Brain microvascular endothelial cell (primary cell): Measurements from ENCODE around the gene ERC2.

Experiments
- DNase-seq: peaks from one replicate; pipeline ENCODE4 v3.0.0-alpha.2; 2020
- H3K27ac ChIP-seq: fragments of 250-450 bp; sonication (Bioruptor Pico); 2 replicates; pipeline ENCODE4 v1.5.1; 2020; ENCODE audit warnings: mild to moderate bottlenecking, moderate library complexity
- H3K27me3 ChIP-seq: fragments of 250-450 bp; sonication (Bioruptor Pico); replicated peaks from 2 replicates; pipeline ENCODE4 v1.5.1; 2020; ENCODE audit warnings: mild to moderate bottlenecking
- H3K36me3 ChIP-seq: fragments of 250-450 bp; sonication (Bioruptor Pico); replicated peaks from 2 replicates; pipeline ENCODE4 v1.5.1; 2020; ENCODE audit warnings: mild to moderate bottlenecking
- H3K4me3 ChIP-seq: 2 replicates; pipeline ENCODE4 v1.5.1; 2011; ENCODE audit warnings: low read depth, mild to moderate bottlenecking, control low read depth, low read length, moderate library complexity
- CTCF ChIP-seq: IDR thresholded peaks from 2 replicates; pipeline ENCODE4 v1.5.1; 2011; ENCODE audit warnings: low read depth, mild to moderate bottlenecking, moderate library complexity, low read length, control low read depth, inconsistent platforms; ENCODE audit errors: missing control alignments
- in situ Hi-C: cut with HindIII; loops from 2 replicates; pipeline ENCODE4 v1.10.0; 2017; ENCODE audit warnings: low sequenced_read_pairs, low pct_ligation_motif_present

Gene ERC2

GRCh38 chr3:56189536-56189935 lies 278.7 kb downstream of the ERC2 start:
- DNase-seq, result no peak
- TF ChIP-seq CTCF, result no peak
- in situ Hi-C loops, result no loop called here
- Histone ChIP-seq H3K36me3 (no peaks in the 10 kb centered on the region), H3K27ac (no peak overlapping the region), H3K27me3 (no peaks in the 10 kb centered on the region), H3K4me3 (no peak overlapping the region)

- no peak for TF ChIP-seq CTCF
- Histone ChIP-seq H3K4me3 (no peak overlapping the region), H3K27me3 (no peaks in the 10 kb centered on the region), H3K36me3 (no peaks in the 10 kb centered on the region), H3K27ac (no peak overlapping the region)
- in situ Hi-C loops, result no loop called here
- no peak for DNase-seq
Observed at GRCh38 chr3:56188201-56188600, 280.1 kb downstream of the ERC2 start.

GRCh38 chr3:56187051-56187450 lies 281.2 kb downstream of the ERC2 start:
- DNase-seq, result no peak
- TF ChIP-seq CTCF, result no peak
- H3K27ac ChIP-seq, result no peak overlapping the region
- in situ Hi-C loops, result no loop called here
- no peaks in the 10 kb centered on the region for H3K27me3 ChIP-seq
- H3K4me3 ChIP-seq, result no peak overlapping the region
- H3K36me3 ChIP-seq, result no peaks in the 10 kb centered on the region

- Histone ChIP-seq H3K27ac (no peak overlapping the region), H3K4me3 (no peak overlapping the region), H3K36me3 (no peaks in the 10 kb centered on the region), H3K27me3 (no peaks in the 10 kb centered on the region)
- TF ChIP-seq CTCF, result no peak
- DNase-seq, result no peak
- in situ Hi-C loops, result no loop called here
Observed at GRCh38 chr3:56185827-56186226, 282.4 kb downstream of the ERC2 start.

- Histone ChIP-seq H3K36me3 (no peaks in the 10 kb centered on the region), H3K27ac (no peak overlapping the region), H3K27me3 (no peaks in the 10 kb centered on the region), H3K4me3 (no peak overlapping the region)
- no peak for DNase-seq
- in situ Hi-C loops, result no loop called here
- no peak for TF ChIP-seq CTCF
Observed at GRCh38 chr3:56183529-56183928, 284.7 kb downstream of the ERC2 start.

GRCh38 chr3:56180433-56180832 lies 287.8 kb downstream of the ERC2 start:
- Histone ChIP-seq H3K4me3 (no peak overlapping the region), H3K27me3 (no peaks in the 10 kb centered on the region), H3K36me3 (no peaks in the 10 kb centered on the region), H3K27ac (no peak overlapping the region)
- no peak for TF ChIP-seq CTCF
- in situ Hi-C loops, result no loop called here
- no peak for DNase-seq
